ENCODE data around the gene PDE1C. TPM values are rescaled to one million over a fixed set of nuclear protein-coding genes. Genes with fewer than 3 reads are reported as not detected.
"Not testable (repeated sequence)": the region's sequence is repeated elsewhere in the genome, so short reads cannot be mapped to it uniquely, and the experiment has no call there.

PDE1C gene
- total RNA-seq, 3 donors from 2014 or later = not detected

GRCh38 chr7:31850601-31851000 is 219.6 kb downstream of the PDE1C start:
- no peak overlapping the region for H3K4me3 Mint-ChIP-seq
- no peaks in the 10 kb centered on the region for H3K36me3 Mint-ChIP-seq (ENCODE audit: insufficient read depth)
- H3K4me1 Mint-ChIP-seq (ENCODE audit: low read depth) = no peaks in the 10 kb centered on the region
- H3K27me3 Mint-ChIP-seq (ENCODE audit: low read depth) = no peaks in the 10 kb centered on the region
- H3K9me3 Mint-ChIP-seq = peaks cover 4% of the 10 kb centered on the region
- ATAC-seq (no peak), DNase-seq (no peak)

GRCh38 chr7:31850066-31850465 is 220.1 kb downstream of the PDE1C start:
- no peaks in the 10 kb centered on the region for H3K36me3 Mint-ChIP-seq (ENCODE audit: insufficient read depth)
- H3K4me1 Mint-ChIP-seq (ENCODE audit: low read depth) = no peaks in the 10 kb centered on the region
- DNase-seq = no peak
- H3K9me3 Mint-ChIP-seq = peaks cover 4% of the 10 kb centered on the region
- no peak for ATAC-seq
- H3K27me3 Mint-ChIP-seq (ENCODE audit: low read depth) = no peaks in the 10 kb centered on the region
- H3K4me3 Mint-ChIP-seq = no peak overlapping the region

- no peak for ATAC-seq
- Mint-ChIP-seq H3K4me1 (ENCODE audit: low read depth) (no peaks in the 10 kb centered on the region), H3K9me3 (peaks cover 20% of the 10 kb centered on the region), H3K27me3 (ENCODE audit: low read depth) (no peaks in the 10 kb centered on the region), H3K4me3 (no peak overlapping the region), H3K36me3 (ENCODE audit: insufficient read depth) (no peaks in the 10 kb centered on the region)
- DNase-seq = no peak
Measured at GRCh38 chr7:31835471-31835870, 234.7 kb downstream of the PDE1C start.

DNA sequence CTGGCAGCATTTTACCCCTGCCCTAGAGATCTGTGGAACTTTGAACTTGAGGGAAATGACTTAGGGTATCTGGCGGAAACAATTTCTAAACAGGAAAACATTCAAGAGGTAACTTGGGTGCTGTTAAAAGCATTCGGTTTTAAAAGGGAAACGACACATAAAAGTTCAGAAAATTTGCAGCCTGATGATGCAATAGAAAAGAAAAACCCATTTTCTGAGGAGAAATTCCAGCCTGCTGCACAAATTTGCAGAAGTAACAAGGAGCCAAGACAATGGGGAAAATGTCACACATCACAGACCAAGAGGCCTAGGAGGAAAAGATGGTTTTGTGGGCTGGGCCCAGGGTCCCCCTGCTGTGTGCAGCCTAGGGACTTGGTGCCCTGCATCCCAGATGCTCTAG is 236.6 kb downstream of the PDE1C start:
- peaks cover 20% of the 10 kb centered on the region for H3K9me3 Mint-ChIP-seq
- DNase-seq; ATAC-seq; H3K36me3 Mint-ChIP-seq (ENCODE audit: insufficient read depth); H3K27me3 Mint-ChIP-seq (ENCODE audit: low read depth); H3K4me3 Mint-ChIP-seq; H3K4me1 Mint-ChIP-seq (ENCODE audit: low read depth): not testable (repeated sequence)

DNA sequence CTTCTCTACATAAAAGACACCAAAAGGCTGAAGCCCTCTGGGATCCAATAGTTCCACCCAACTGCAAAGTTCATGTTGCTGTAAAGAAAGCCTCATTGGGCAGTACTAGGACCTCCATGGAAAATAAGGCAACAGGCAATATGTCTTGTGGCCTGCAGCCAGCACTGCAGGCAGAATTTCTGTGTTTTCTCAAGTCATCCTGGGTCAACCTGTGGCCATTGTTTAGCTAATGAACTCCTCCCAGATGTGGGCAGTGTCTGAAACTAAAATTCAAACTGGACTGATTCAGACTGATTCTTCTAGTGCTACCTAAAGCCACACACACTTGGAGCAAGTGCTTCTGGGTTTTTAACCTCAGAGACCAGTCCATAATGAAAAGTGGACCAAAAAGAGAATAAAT is 241.7 kb downstream of the PDE1C start:
- Mint-ChIP-seq H3K9me3 (peaks cover 14% of the 10 kb centered on the region), H3K4me1 (ENCODE audit: low read depth) (no peaks in the 10 kb centered on the region), H3K4me3 (no peak overlapping the region), H3K36me3 (ENCODE audit: insufficient read depth) (no peaks in the 10 kb centered on the region), H3K27me3 (ENCODE audit: low read depth) (no peaks in the 10 kb centered on the region)
- DNase-seq = no peak
- ATAC-seq = no peak

GRCh38 chr7:31825576-31825975 is 244.6 kb downstream of the PDE1C start:
- H3K36me3 Mint-ChIP-seq (ENCODE audit: insufficient read depth) = no peaks in the 10 kb centered on the region
- H3K4me1 Mint-ChIP-seq (ENCODE audit: low read depth) = no peaks in the 10 kb centered on the region
- H3K9me3 Mint-ChIP-seq = peaks cover 14% of the 10 kb centered on the region
- H3K4me3 Mint-ChIP-seq = no peak overlapping the region
- no peak for ATAC-seq
- no peak for DNase-seq
- no peaks in the 10 kb centered on the region for H3K27me3 Mint-ChIP-seq (ENCODE audit: low read depth)

DNA sequence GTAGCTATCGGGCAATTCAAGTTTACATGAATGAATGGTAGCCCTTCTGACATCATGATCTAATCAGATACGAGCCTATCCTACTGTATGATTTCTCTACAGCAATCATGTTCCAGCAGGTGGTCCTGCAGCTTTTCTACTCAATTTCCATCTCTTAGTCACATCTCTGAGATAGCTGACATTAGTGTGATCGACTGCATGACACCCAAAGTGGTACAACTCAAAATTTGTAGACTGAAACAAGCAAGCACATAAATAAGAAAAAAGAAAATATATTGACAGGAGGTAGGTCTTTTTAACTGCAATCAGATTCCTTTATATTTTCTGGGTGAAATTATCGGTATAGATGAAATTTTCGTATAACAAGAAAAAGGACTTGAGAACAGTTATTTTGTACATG is 251.2 kb downstream of the PDE1C start:
- Mint-ChIP-seq H3K4me1 (ENCODE audit: low read depth) (no peaks in the 10 kb centered on the region), H3K4me3 (no peak overlapping the region), H3K27me3 (ENCODE audit: low read depth) (no peaks in the 10 kb centered on the region), H3K36me3 (ENCODE audit: insufficient read depth) (no peaks in the 10 kb centered on the region), H3K9me3 (peaks cover 5% of the 10 kb centered on the region)
- ATAC-seq (no peak), DNase-seq (no peak)

DNA sequence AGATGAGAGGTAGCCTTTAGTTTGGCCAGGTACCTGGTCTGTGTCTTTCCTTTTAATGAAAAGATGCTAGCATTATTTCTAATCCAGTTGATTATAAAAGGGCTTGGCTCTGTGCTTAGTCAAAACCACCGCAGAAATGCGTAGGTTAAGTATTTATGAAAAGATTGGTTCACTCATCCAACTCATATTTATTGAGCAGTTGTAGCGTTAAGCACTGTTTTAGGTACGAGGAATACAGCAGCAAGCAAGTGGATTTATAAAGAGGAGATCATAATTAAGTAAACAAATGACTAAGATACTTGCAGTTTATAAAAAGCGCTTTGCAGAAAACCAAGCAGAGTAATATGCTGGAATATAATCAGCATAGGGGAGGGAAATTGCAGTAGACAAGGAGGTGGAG is 253.4 kb downstream of the PDE1C start:
- no peak for DNase-seq
- Mint-ChIP-seq H3K9me3 (peaks cover 5% of the 10 kb centered on the region), H3K4me3 (no peak overlapping the region), H3K36me3 (ENCODE audit: insufficient read depth) (no peaks in the 10 kb centered on the region), H3K27me3 (ENCODE audit: low read depth) (no peaks in the 10 kb centered on the region), H3K4me1 (ENCODE audit: low read depth) (no peaks in the 10 kb centered on the region)
- no peak for ATAC-seq

DNA sequence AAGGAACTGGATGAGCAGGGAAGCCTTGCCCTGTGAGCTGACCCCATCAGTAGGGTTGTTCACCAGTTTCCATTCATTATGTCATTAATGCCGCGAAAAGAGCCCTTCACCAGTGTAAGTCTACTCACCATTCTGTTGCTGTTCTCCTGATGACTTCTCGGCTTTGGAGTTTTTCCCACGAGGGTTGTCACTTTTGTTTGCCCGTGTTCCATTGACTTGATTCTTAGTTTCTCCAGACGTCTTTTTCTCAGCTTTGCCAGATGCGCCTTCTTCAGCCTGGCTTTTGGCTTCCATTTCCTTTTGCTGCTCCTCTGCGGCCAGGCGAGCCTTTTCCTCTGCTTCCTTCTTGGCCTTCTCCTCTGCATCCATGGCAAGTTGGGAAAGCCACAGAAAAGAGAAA is 254.4 kb downstream of the PDE1C start:
- Mint-ChIP-seq H3K36me3 (ENCODE audit: insufficient read depth) (no peaks in the 10 kb centered on the region), H3K4me3 (no peak overlapping the region), H3K4me1 (ENCODE audit: low read depth) (no peaks in the 10 kb centered on the region), H3K27me3 (ENCODE audit: low read depth) (no peaks in the 10 kb centered on the region), H3K9me3 (peaks cover 1% of the 10 kb centered on the region)
- ATAC-seq (no peak), DNase-seq (no peak)

- ATAC-seq (no peak), DNase-seq (no peak)
- H3K36me3 Mint-ChIP-seq (ENCODE audit: insufficient read depth) = no peaks in the 10 kb centered on the region
- no peak overlapping the region for H3K4me3 Mint-ChIP-seq
- H3K4me1 Mint-ChIP-seq (ENCODE audit: low read depth) = no peaks in the 10 kb centered on the region
- no peaks in the 10 kb centered on the region for H3K27me3 Mint-ChIP-seq (ENCODE audit: low read depth)
- no peaks in the 10 kb centered on the region for H3K9me3 Mint-ChIP-seq
Measured at GRCh38 chr7:31814187-31814586, 256.0 kb downstream of the PDE1C start.

- no peaks in the 10 kb centered on the region for H3K27me3 Mint-ChIP-seq (ENCODE audit: low read depth)
- no peak for DNase-seq
- no peaks in the 10 kb centered on the region for H3K9me3 Mint-ChIP-seq
- H3K36me3 Mint-ChIP-seq (ENCODE audit: insufficient read depth) = no peaks in the 10 kb centered on the region
- H3K4me1 Mint-ChIP-seq (ENCODE audit: low read depth) = no peaks in the 10 kb centered on the region
- H3K4me3 Mint-ChIP-seq = no peak overlapping the region
- no peak for ATAC-seq
Measured at GRCh38 chr7:31811650-31812461, 258.4 kb downstream of the PDE1C start.

- Mint-ChIP-seq H3K4me1 (ENCODE audit: low read depth) (no peaks in the 10 kb centered on the region), H3K9me3 (peaks cover 5% of the 10 kb centered on the region), H3K36me3 (ENCODE audit: insufficient read depth) (no peaks in the 10 kb centered on the region), H3K27me3 (ENCODE audit: low read depth) (no peaks in the 10 kb centered on the region), H3K4me3 (no peak overlapping the region)
- no peak for DNase-seq
- ATAC-seq = no peak
Measured at GRCh38 chr7:31805209-31805818, 264.9 kb downstream of the PDE1C start.

GRCh38 chr7:31796375-31796774 is 273.8 kb downstream of the PDE1C start:
- no peak for DNase-seq
- H3K27me3 Mint-ChIP-seq (ENCODE audit: low read depth) = no peaks in the 10 kb centered on the region
- H3K9me3 Mint-ChIP-seq = peaks cover 3% of the 10 kb centered on the region
- no peaks in the 10 kb centered on the region for H3K4me1 Mint-ChIP-seq (ENCODE audit: low read depth)
- no peak overlapping the region for H3K4me3 Mint-ChIP-seq
- no peak for ATAC-seq
- H3K36me3 Mint-ChIP-seq (ENCODE audit: insufficient read depth) = no peaks in the 10 kb centered on the region

- DNase-seq (no peak), ATAC-seq (no peak)
- no peaks in the 10 kb centered on the region for H3K36me3 Mint-ChIP-seq (ENCODE audit: insufficient read depth)
- peaks cover 3% of the 10 kb centered on the region for H3K9me3 Mint-ChIP-seq
- no peak overlapping the region for H3K4me3 Mint-ChIP-seq
- H3K4me1 Mint-ChIP-seq (ENCODE audit: low read depth) = no peaks in the 10 kb centered on the region
- H3K27me3 Mint-ChIP-seq (ENCODE audit: low read depth) = no peaks in the 10 kb centered on the region
Measured at GRCh38 chr7:31794851-31795344, 275.3 kb downstream of the PDE1C start.

- no peaks in the 10 kb centered on the region for H3K27me3 Mint-ChIP-seq (ENCODE audit: low read depth)
- no peaks in the 10 kb centered on the region for H3K36me3 Mint-ChIP-seq (ENCODE audit: insufficient read depth)
- no peak for DNase-seq
- no peak for ATAC-seq
- H3K4me1 Mint-ChIP-seq (ENCODE audit: low read depth) = no peaks in the 10 kb centered on the region
- no peak overlapping the region for H3K4me3 Mint-ChIP-seq
- H3K9me3 Mint-ChIP-seq = no peaks in the 10 kb centered on the region
Measured at GRCh38 chr7:31791881-31792280, 278.3 kb downstream of the PDE1C start.

All from activated T-cell treated with anti-CD3 and anti-CD28 coated beads, Interleukin-2, amount 50 U/mL, for 4 hours (primary cell).